Pericardium fibroblast (primary cell): ENCODE measurements around the gene COL2A1. TPM values are rescaled to one million over a fixed set of nuclear protein-coding genes. Genes with fewer than 3 reads are reported as not detected.

Experiments used
- total RNA-seq: library from RNA; depleted of rRNA; stranded (reverse); fragments of >200 nt; gene quantifications from 2 replicates; pipeline ENCODE4 v1.2.3, GENCODE V29; 2015

COL2A1 gene
- total RNA-seq = under 0.01 TPM in 1 of 2 replicates, not detected in the other

GRCh38 chr12:48004053-48004941 lies at the start of gene COL2A1:
Gene COL2A1, minus strand, starts transcription at chr12:48004476. Its CDS starts 155 bp downstream, at chr12:48004321.

GRCh38 chr12:47963340-47964040 lies 40.8 kb downstream of the COL2A1 start, which contains the start of gene TMEM106C:
Gene TMEM106C, plus strand, starts transcription at chr12:47963596. Its CDS starts 641 bp downstream, at chr12:47964237.

Other genes with a start within 250 kb of the COL2A1 start
- gene RAPGEF3, start 245.6 kb downstream of the COL2A1 start, total RNA-seq = 1.5 and 4.8 TPM in 2 replicates
- 15.9 and 23.2 TPM in 2 replicates for gene SLC48A1, start 231.2 kb downstream of the COL2A1 start, total RNA-seq
- 93.9 and 110 TPM in 2 replicates for gene HDAC7, start 184.6 kb downstream of the COL2A1 start, total RNA-seq
- 6.4 and 9.1 TPM in 2 replicates for gene VDR, start 99.5 kb downstream of the COL2A1 start, total RNA-seq
- 19.7 and 20.9 TPM in 2 replicates for gene TMEM106C, start 40.9 kb downstream of the COL2A1 start, total RNA-seq
- gene SENP1, start 101.6 kb upstream of the COL2A1 start, total RNA-seq = 9.7 and 11.8 TPM in 2 replicates
- gene PFKM, start 114.9 kb upstream of the COL2A1 start, total RNA-seq = 33.6 and 52.3 TPM in 2 replicates
- 14.5 and 15.8 TPM in 2 replicates for gene ASB8, start 153.0 kb upstream of the COL2A1 start, total RNA-seq
- gene CCDC184, start 179.2 kb upstream of the COL2A1 start, total RNA-seq = 0.17 and 1.2 TPM in 2 replicates
- not detected in 2 replicates for gene OR10AD1, start 198.8 kb upstream of the COL2A1 start, total RNA-seq